Ovary (tissue), 9 donors: ENCODE measurements around the gene WDFY1. TPM values are rescaled to one million over a fixed set of nuclear protein-coding genes. Genes with fewer than 3 reads are reported as not detected.

Experiments
- DNase-seq, 5 donors: peaks; one replicate each; pipeline ENCODE4 v3.0.0-alpha.2; 2019 to 2020
- H3K27ac ChIP-seq, 2 donors: fragments of 200-600 bp; one replicate each; pipeline versions ENCODE4 v1.5.1 to v1.8.0; 2019 to 2022
- H3K27me3 ChIP-seq: fragments of 200-600 bp; one replicate; pipeline ENCODE4 v1.8.0; 2022
- H3K36me3 ChIP-seq: fragments of 200-600 bp; sonication (generic); one replicate; pipeline ENCODE4 v1.5.1; 2019
- H3K4me1 ChIP-seq: one replicate; pipeline ENCODE4 v1.8.1; 2013; ENCODE audit warnings: mild to moderate bottlenecking, moderate library complexity; ENCODE audit not compliant: insufficient read depth
- H3K4me3 ChIP-seq: fragments of 200-600 bp; sonication (generic); one replicate; pipeline ENCODE4 v1.5.1; 2017
- H3K9me3 ChIP-seq, 2 donors: fragments of 200-600 bp in 1 of 2; sonication (generic) in 1 of 2; one replicate each; pipeline versions ENCODE4 v1.5.1 to v1.8.1; 2013 to 2019; ENCODE audit warnings: mild to moderate bottlenecking in 1 of 2, moderate library complexity in 1 of 2
- CTCF ChIP-seq, 3 donors: fragments of 450-650 bp in 2 of 3; fragments of 200-600 bp in 1 of 3; IDR thresholded peaks; one replicate each; pipeline versions ENCODE4 v1.5.1 to v1.8.0; 2016 to 2022; ENCODE audit warnings: antibody characterized with exemption in 3 of 3, mild to moderate bottlenecking in 1 of 3
- EP300 ChIP-seq: sonication (generic); formaldehyde crosslinking; IDR thresholded peaks from one replicate; pipeline ENCODE4 v1.6.1; 2017; ENCODE audit warnings: antibody characterized with exemption
- POLR2A ChIP-seq: fragments of 450-650 bp; IDR thresholded peaks from one replicate; pipeline ENCODE4 v1.6.1; 2017; ENCODE audit warnings: antibody characterized with exemption, mild to moderate bottlenecking, moderate library complexity
- WGBS, 3 donors: extraction: QIAGEN DNeasy Blood & Tissue Kit in 1 of 3; methylation state at CpG; one replicate each; pipeline versions ENCODE4 v1.1.5 to v1.1.7; 2013 to 2017; 5-methylcytosine and 5-hydroxymethylcytosine counted together
- intact Hi-C, 4 donors: fragments of 100-400 bp; cut with DNase I; formaldehyde crosslinking; loops; one replicate each; pipeline versions ENCODE4 v1.11.0 to v1.15.1; 2022 to 2023
- polyA plus RNA-seq, 2 donors: library from polyadenylated mRNA; stranded (reverse); fragments of 200-250 nt in 1 of 2; fragments of 350-450 nt in 1 of 2; fragmentation: Illumina TruSeq in 1 of 2; extraction: RNeasy Lipid Tissue Mini Kit (QIAGEN cat#74804) in 1 of 2; gene quantifications; one replicate each; pipeline ENCODE4 v1.2.3, GENCODE V29; 2013 to 2014
- total RNA-seq, 7 donors: library from RNA; depleted of rRNA in 2 of 7; stranded (reverse); fragments of >200 nt in 2 of 7; fragmentation: NEBNext Ultra II Directional in 3 of 7; extraction: Animal tissue kit (Norgen Biotek cat#: 25700) in 3 of 7; gene quantifications; one replicate each; pipeline versions ENCODE4 v1.1.0 to v1.2.4, GENCODE V29; 2016 to 2023
- donor health status: DM: no; HTN: no; CAD: no; lungs with moderate emphysema.
- donor health status: DM: no; HTN: no; CAD: no.
- donor health status: Bipolar disorder and iron deficiency.
- donor health status: DM: yes; HTN: yes; CAD: no.
- donor health status: DM: no; HTN: no; CAD: no.
- donor health status: DM: yes; HTN: yes; CAD: no.

WDFY1 gene
- total and polyA plus RNA-seq, 9 donors, result 21.2 to 50.1 (median 39.6) TPM

DNA sequence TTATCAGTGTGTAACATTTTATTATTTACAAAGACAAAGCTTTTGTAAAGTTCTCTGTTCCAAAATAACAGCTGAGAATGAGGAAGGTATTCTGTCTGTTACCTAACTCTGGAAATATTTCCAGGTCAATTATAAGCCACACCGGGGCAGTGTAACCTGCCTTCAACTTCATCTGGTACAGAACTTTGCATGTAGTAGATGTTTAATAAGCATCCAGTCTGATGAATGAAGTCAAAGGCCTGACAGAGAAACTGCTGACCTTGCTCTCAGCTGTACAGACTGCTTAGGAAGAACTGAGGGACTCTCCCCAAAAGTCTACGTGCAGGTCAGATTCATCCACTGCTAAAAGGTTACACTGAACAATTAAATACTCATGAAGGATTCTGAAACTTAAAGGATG, 43.3 kb downstream of the WDFY1 start:
- no peaks in the 10 kb centered on the region for H3K27me3 ChIP-seq
- no peak overlapping the region for H3K27ac ChIP-seq
- TF ChIP-seq EP300 (no peak), CTCF (IDR thresholded peaks at IDR 0.05) (no peak), POLR2A (no peak)
- intact Hi-C loops, result no loop called here
- no peak for DNase-seq
- no peak overlapping the region for H3K4me3 ChIP-seq
- no peaks in the 10 kb centered on the region for H3K36me3 ChIP-seq
- H3K9me3 ChIP-seq, result no peaks in the 10 kb centered on the region
- 8 to 41% (median 24%) methylated on average over 2 of the region's 2 CpGs for WGBS, 3 donors
- no peaks in the 10 kb centered on the region for H3K4me1 ChIP-seq

GRCh38 chr2:223901311-223901710, 43.8 kb downstream of the WDFY1 start:
- Histone ChIP-seq H3K4me3 (no peak overlapping the region), H3K27ac (no peak overlapping the region), H3K27me3 (no peaks in the 10 kb centered on the region), H3K36me3 (no peaks in the 10 kb centered on the region), H3K4me1 (no peaks in the 10 kb centered on the region), H3K9me3 (no peaks in the 10 kb centered on the region)
- TF ChIP-seq POLR2A (no peak), CTCF (IDR thresholded peaks at IDR 0.05) (no peak), EP300 (no peak)
- DNase-seq, result no peak
- 34 to 47% (median 40%) methylated on average over 5 of the region's 5 CpGs for WGBS, 3 donors
- intact Hi-C loops, result no loop called here

- intact Hi-C loops, result no loop called here
- Histone ChIP-seq H3K27ac (no peak overlapping the region), H3K9me3 (no peaks in the 10 kb centered on the region), H3K4me1 (no peaks in the 10 kb centered on the region), H3K27me3 (no peaks in the 10 kb centered on the region), H3K4me3 (no peak overlapping the region), H3K36me3 (no peaks in the 10 kb centered on the region)
- TF ChIP-seq CTCF (IDR thresholded peaks at IDR 0.05), result no peak
- no peak for TF ChIP-seq EP300
- no peak for TF ChIP-seq POLR2A
- WGBS, 3 donors, result 89 to 93% (median 91%) methylated on average over 1 of the region's 1 CpG
- DNase-seq, result no peak
Measured at GRCh38 chr2:223900531-223900930, 44.6 kb downstream of the WDFY1 start.

DNA sequence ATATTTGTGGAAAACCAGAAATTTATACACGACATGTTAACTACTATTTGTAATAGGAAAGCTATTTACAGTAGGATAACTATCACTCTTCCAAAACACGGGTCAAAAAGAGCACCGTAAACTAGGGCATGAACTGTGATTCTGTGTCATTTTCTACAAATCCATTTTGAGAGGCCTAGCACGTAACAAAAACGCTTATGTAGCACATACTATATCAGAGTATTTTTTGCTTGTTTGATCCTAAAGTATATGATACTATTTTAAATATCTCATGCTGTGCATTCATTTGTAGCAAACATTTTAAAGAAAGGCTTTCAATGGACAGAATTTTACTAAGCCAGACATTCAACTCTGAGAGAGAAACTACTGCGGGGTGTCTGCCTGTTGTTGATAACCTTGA, 45.1 kb downstream of the WDFY1 start:
- no peak for DNase-seq
- no peaks in the 10 kb centered on the region for H3K4me1 ChIP-seq
- no peak overlapping the region for H3K27ac ChIP-seq
- no peaks in the 10 kb centered on the region for H3K27me3 ChIP-seq
- intact Hi-C loops, result no loop called here
- no peaks in the 10 kb centered on the region for H3K9me3 ChIP-seq
- WGBS, 3 donors, result 91 to 95% (median 95%) methylated on average over 6 of the region's 6 CpGs
- no peak overlapping the region for H3K4me3 ChIP-seq
- TF ChIP-seq EP300 (no peak), CTCF (IDR thresholded peaks at IDR 0.05) (no peak), POLR2A (no peak)
- no peaks in the 10 kb centered on the region for H3K36me3 ChIP-seq
